B cell (primary cell): Measurements from ENCODE around the gene EGLN2.

Experiments
- CTCF ChIP-seq: fragments of 200-600 bp; IDR thresholded peaks from one replicate; pipeline ENCODE4 v1.8.0; 2022; ENCODE audit warnings: antibody characterized with exemption, mild to moderate bottlenecking
- EZH2 ChIP-seq: IDR thresholded peaks from 2 replicates; pipeline ENCODE4 v1.6.1; 2012; ENCODE audit warnings: borderline replicate concordance, low read depth, mild to moderate bottlenecking, moderate library complexity, low read length; ENCODE audit not compliant: insufficient read depth, poor library complexity, severe bottlenecking

- TF ChIP-seq CTCF = no peak
- no peak for TF ChIP-seq EZH2
Observed at GRCh38 chr19:40755791-40756190, 43.2 kb upstream of the EGLN2 start.
